OCI-LY3 (cell line): ENCODE data around the gene NDST1.
A peak's percentile ranks its signal among the peaks of the same experiment; 100 is the strongest.

ENCODE experiments used
- H2AFZ ChIP-seq: fragments of 200-600, 300-600 bp; shearing (Covaris generic); 2 replicates; pipeline ENCODE4 v1.6.0; 2014; ENCODE audit warnings: antibody characterized with exemption, low read depth, low read length
- H3K27ac ChIP-seq: fragments of 200-600, 300-600 bp; sonication (generic); 2 replicates; pipeline ENCODE4 v1.5.1; 2014; ENCODE audit warnings: mild to moderate bottlenecking, low read length, moderate library complexity, mixed read lengths
- H3K27me3 ChIP-seq: fragments of 200-600, 300-600 bp; sonication (generic); 2 replicates; pipeline ENCODE4 v1.6.1; 2014; ENCODE audit warnings: low read depth, low read length, mixed read lengths
- H3K36me3 ChIP-seq: fragments of 200-600, 300-600 bp; sonication (generic); replicated peaks from 2 replicates; pipeline ENCODE3; 2014; ENCODE audit warnings: low read depth, low read length, mixed read lengths
- H3K4me1 ChIP-seq: fragments of 300-600, 200-600 bp; sonication (generic); 2 replicates; pipeline ENCODE4 v1.6.1; 2014; ENCODE audit warnings: low read length, mixed read lengths
- H3K4me2 ChIP-seq: fragments of 200-600, 300-600 bp; sonication (generic); 2 replicates; pipeline ENCODE4 v1.6.1; 2014; ENCODE audit warnings: low read length, mixed read lengths
- H3K4me3 ChIP-seq: fragments of 300-600, 200-600 bp; sonication (generic); 2 replicates; pipeline ENCODE4 v1.5.1; 2014; ENCODE audit warnings: antibody characterized with exemption, mild to moderate bottlenecking, low read length, moderate library complexity
- H3K79me2 ChIP-seq: fragments of 300-600, 200-600 bp; shearing (Covaris generic); 2 replicates; pipeline ENCODE4 v1.6.1; 2014; ENCODE audit warnings: mild to moderate bottlenecking, low read length, mixed read lengths
- H3K9ac ChIP-seq: fragments of 300-600, 200-600 bp; shearing (Covaris generic); 2 replicates; pipeline ENCODE4 v1.6.0; 2014; ENCODE audit warnings: mild to moderate bottlenecking, low read length, moderate library complexity
- H3K9me3 ChIP-seq: fragments of 200-600, 300-600 bp; shearing (Covaris generic); 2 replicates; pipeline ENCODE4 v1.6.1; 2014; ENCODE audit warnings: low read length, mixed read lengths; ENCODE audit not compliant: insufficient read depth
- H4K20me1 ChIP-seq: fragments of 200-600, 300-600 bp; sonication (generic); 2 replicates; pipeline ENCODE4 v1.6.1; 2016; ENCODE audit warnings: low read length, mixed read lengths; ENCODE audit not compliant: insufficient read depth
- EZH2phosphoT487 ChIP-seq: fragments of 200-600 bp; shearing (Covaris generic); IDR thresholded peaks from 2 replicates; pipeline ENCODE4 v1.6.1; 2018; ENCODE audit warnings: antibody characterized with exemption, mixed run types, low read depth
- TF ChIP-seq, protein P1 (sequence below): fragments of 200-600, 300-600 bp; sonication (generic); IDR thresholded peaks from 2 replicates; pipeline ENCODE4 v1.5.1; 2014; ENCODE audit warnings: antibody characterized with exemption, low read length, low read depth

NDST1 gene

GRCh38 chr5:150561571-150562275 is 53.8 kb downstream of the NDST1 start:
- H2AFZ ChIP-seq = no peak overlapping the region
- H3K4me2 ChIP-seq = no peak overlapping the region
- no peaks in the 10 kb centered on the region for H3K36me3 ChIP-seq
- H3K27me3 ChIP-seq = no peaks in the 10 kb centered on the region
- no peak overlapping the region for H3K9ac ChIP-seq
- H3K79me2 ChIP-seq = no peaks in the 10 kb centered on the region
- 0 out of 2 replicates have a peak, but pooled peaks cover 4% of the 10 kb centered on the region for H3K4me1 ChIP-seq
- H3K4me3 ChIP-seq = no peak overlapping the region
- no peak for TF ChIP-seq EZH2phosphoT487
- TF ChIP-seq, protein P1, sequence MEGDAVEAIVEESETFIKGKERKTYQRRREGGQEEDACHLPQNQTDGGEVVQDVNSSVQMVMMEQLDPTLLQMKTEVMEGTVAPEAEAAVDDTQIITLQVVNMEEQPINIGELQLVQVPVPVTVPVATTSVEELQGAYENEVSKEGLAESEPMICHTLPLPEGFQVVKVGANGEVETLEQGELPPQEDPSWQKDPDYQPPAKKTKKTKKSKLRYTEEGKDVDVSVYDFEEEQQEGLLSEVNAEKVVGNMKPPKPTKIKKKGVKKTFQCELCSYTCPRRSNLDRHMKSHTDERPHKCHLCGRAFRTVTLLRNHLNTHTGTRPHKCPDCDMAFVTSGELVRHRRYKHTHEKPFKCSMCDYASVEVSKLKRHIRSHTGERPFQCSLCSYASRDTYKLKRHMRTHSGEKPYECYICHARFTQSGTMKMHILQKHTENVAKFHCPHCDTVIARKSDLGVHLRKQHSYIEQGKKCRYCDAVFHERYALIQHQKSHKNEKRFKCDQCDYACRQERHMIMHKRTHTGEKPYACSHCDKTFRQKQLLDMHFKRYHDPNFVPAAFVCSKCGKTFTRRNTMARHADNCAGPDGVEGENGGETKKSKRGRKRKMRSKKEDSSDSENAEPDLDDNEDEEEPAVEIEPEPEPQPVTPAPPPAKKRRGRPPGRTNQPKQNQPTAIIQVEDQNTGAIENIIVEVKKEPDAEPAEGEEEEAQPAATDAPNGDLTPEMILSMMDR = no peak
- no peak overlapping the region for H3K27ac ChIP-seq
- H4K20me1 ChIP-seq = no peaks in the 10 kb centered on the region
- H3K9me3 ChIP-seq = no peaks in the 10 kb centered on the region

GRCh38 chr5:150562832-150563231 is 54.9 kb downstream of the NDST1 start:
- Histone ChIP-seq H3K36me3 (no peaks in the 10 kb centered on the region), H3K4me3 (no peak overlapping the region), H3K27me3 (no peaks in the 10 kb centered on the region), H4K20me1 (no peaks in the 10 kb centered on the region), H3K9ac (no peak overlapping the region), H2AFZ (no peak overlapping the region), H3K9me3 (no peaks in the 10 kb centered on the region), H3K79me2 (no peaks in the 10 kb centered on the region), H3K4me2 (no peak overlapping the region), H3K27ac (no peak overlapping the region), H3K4me1 (0 out of 2 replicates have a peak, but pooled peaks cover 4% of the 10 kb centered on the region)
- TF ChIP-seq, protein P1 = peak; percentile 63
- no peak for TF ChIP-seq EZH2phosphoT487

GRCh38 chr5:150565868-150566267 is 57.9 kb downstream of the NDST1 start:
- no peak overlapping the region for H3K4me2 ChIP-seq
- H3K9me3 ChIP-seq = no peaks in the 10 kb centered on the region
- no peak overlapping the region for H3K9ac ChIP-seq

DNA sequence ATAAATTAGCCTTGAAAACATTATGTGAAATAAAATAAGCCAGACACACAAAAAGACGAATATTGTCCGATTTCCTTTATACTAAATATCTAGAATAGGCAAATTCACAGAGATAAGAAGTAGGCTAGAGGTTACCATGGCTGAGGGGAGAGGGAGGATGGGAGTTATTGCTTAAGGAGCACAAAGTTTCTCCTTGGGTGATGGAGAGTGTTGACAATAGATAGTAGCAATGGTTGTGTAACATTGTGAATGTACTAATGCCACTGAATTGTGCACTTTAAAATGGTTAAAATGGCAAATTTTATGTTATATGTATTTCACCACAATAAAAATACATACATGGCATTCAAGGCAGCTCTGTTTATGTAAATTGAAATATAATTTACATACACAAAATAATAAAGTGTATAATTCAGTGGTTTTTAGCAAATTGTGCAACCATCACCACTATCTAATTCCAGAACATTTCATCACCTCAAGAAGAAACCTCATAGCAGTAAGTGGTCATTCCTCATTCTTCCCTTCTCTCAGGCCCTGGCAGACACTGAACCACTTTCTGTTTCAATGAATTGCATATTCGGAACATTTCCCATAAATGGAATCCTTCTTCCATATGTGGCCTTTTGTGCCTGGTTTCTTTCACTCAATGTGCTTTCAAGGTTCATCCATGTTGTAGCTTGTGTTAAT is 59.2 kb downstream of the NDST1 start:
- H3K79me2 ChIP-seq = no peaks in the 10 kb centered on the region
- H3K4me2 ChIP-seq = no peak overlapping the region
- no peak overlapping the region for H3K4me3 ChIP-seq
- no peak overlapping the region for H3K27ac ChIP-seq
- no peaks in the 10 kb centered on the region for H3K27me3 ChIP-seq
- no peak overlapping the region for H2AFZ ChIP-seq
- TF ChIP-seq, protein P1 = no peak
- TF ChIP-seq EZH2phosphoT487 = no peak
- H3K9ac ChIP-seq = no peak overlapping the region
- no peaks in the 10 kb centered on the region for H3K4me1 ChIP-seq
- no peaks in the 10 kb centered on the region for H3K9me3 ChIP-seq
- H3K36me3 ChIP-seq = no peaks in the 10 kb centered on the region
- no peaks in the 10 kb centered on the region for H4K20me1 ChIP-seq

More at GRCh38 chr5:150565868-150566267, 57.9 kb downstream of the NDST1 start:
- no peaks in the 10 kb centered on the region for H3K27me3 ChIP-seq
- H2AFZ ChIP-seq = no peak overlapping the region
- no peaks in the 10 kb centered on the region for H3K4me1 ChIP-seq
- no peaks in the 10 kb centered on the region for H4K20me1 ChIP-seq
- H3K4me3 ChIP-seq = no peak overlapping the region
- no peaks in the 10 kb centered on the region for H3K36me3 ChIP-seq
- no peak for TF ChIP-seq EZH2phosphoT487
- TF ChIP-seq, protein P1 = no peak
- no peaks in the 10 kb centered on the region for H3K79me2 ChIP-seq
- H3K27ac ChIP-seq = no peak overlapping the region
